ENCODE data around the gene ZNRF2.
"Not testable (repeated sequence)": the region's sequence is repeated elsewhere in the genome, so short reads cannot be mapped to it uniquely, and the experiment has no call there.

ZNRF2 gene

DNA sequence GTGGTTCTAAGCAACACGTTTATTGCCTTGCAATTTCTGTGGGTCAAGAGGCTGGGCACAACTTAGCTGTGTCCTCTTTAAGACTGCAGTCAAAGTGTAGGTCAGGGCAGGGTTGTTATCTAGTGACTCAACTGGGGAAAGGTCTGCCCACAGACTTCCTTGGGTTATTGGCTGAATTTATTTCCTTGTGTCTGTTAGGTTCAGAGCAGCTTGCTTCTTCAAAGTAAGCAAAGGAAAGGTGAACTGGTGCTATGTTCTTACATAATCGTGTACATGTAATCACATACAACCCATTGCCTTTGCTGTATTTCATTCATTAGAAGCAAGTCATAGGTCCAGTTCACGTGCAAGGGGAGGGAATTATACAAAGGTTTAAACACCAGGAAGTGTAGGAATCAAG lies 5.9 kb downstream of the ZNRF2 start:
- not testable (repeated sequence) for DNase-seq (ENCODE audit: low read depth)

- not testable (repeated sequence) for DNase-seq (ENCODE audit: low read depth)
Measured at GRCh38 chr7:30292416-30293038, 8.1 kb downstream of the ZNRF2 start.

DNA sequence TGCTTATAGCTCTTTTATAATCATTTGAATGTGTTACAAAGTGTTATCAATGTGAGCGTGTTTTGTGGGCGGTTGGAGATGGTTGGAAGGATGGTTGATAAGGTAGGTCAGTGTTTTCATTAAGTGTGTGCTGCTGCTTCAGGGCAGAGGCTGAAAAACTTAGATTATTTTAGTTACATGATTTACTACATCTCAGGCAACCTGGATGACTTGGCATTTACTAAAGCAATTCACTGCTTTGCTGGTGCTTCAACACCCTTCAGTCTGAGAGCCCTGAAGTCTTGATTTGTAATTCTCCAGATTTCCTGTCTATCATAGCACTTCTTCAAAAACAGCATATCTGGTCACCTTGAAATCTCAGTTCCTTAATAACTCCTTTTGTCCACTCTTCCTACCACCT lies 11.9 kb downstream of the ZNRF2 start:
- DNase-seq (ENCODE audit: low read depth) = not testable (repeated sequence)

DNA sequence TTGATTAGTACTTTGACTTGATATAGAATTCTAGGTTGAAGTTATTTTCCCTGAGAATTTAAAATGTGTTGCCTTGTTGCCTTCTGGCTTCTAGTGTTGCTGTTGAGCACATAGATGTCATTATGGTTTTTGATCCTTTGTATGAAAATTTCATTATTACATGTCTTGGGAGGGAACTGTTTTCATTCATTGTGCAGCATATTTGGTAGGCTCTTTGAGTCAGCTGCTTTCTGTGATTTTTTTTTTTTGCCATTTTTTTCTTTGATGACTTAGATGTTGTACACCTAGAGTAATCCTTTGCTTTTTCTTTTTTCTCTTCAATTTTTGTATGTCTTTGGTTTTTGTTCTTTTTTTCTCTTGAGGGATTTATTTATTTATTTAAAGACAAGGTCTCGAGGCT lies 13.1 kb downstream of the ZNRF2 start:
- not testable (repeated sequence) for DNase-seq (ENCODE audit: low read depth)

DNA sequence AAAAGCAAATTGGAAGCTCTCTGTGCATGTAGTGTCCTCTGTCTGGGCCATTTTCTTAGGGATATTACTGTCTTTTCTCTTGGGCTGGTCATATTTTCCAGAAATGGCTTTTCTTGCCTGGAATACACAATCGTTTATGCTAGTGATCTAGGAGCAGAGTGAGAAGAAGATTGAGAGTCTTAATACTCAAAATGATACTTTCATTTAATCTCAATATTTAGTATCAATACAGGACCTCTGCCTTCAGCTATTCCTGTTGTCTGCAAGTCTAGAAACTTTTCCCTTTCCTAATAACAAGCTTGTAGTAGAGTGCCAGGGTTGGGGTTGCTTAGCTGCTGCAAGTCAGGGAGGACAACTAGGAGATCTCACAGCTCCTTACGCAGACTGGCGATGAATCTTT lies 14.0 kb downstream of the ZNRF2 start:
- not testable (repeated sequence) for DNase-seq (ENCODE audit: low read depth)

- no peak for DNase-seq (ENCODE audit: low read depth)
Measured at GRCh38 chr7:30301751-30302150, 17.4 kb downstream of the ZNRF2 start.

- DNase-seq (ENCODE audit: low read depth) = no peak
Measured at GRCh38 chr7:30302656-30303311, 18.4 kb downstream of the ZNRF2 start.

DNA sequence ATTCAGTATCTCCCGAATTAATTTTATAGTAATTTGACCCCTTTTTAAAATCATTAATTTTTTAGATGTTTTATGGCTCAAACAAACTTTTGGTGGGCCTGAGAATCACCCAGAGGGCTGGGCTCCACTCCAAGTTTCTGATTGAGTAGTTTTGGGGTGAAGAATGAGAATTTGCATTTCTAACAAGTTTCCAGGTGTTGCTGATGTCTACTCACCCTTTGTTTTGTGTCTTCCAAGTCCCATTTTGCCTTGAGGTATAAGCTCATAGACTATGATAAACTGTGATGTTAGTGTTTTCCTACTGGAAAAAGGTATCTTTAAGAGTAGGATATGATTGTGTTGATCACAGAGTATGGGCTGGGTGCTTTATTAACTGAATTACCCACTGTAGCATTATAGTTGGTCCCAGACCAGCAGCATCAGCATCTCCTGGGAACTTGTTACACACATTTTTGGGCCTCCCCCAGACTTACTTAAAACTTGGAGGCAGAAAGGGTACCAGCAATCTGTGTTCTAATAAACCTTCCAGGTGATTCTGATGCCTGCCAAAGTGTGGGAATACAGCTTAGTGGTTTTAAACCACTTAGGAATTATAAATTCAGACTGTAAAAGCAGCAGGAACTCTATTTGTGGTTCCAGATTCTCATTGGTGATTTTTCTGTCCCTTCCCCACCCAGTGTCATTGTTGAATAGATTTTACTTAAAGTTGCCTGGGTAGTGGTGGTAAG lies 19.1 kb downstream of the ZNRF2 start:
- DNase-seq (ENCODE audit: low read depth) = no peak

DNA sequence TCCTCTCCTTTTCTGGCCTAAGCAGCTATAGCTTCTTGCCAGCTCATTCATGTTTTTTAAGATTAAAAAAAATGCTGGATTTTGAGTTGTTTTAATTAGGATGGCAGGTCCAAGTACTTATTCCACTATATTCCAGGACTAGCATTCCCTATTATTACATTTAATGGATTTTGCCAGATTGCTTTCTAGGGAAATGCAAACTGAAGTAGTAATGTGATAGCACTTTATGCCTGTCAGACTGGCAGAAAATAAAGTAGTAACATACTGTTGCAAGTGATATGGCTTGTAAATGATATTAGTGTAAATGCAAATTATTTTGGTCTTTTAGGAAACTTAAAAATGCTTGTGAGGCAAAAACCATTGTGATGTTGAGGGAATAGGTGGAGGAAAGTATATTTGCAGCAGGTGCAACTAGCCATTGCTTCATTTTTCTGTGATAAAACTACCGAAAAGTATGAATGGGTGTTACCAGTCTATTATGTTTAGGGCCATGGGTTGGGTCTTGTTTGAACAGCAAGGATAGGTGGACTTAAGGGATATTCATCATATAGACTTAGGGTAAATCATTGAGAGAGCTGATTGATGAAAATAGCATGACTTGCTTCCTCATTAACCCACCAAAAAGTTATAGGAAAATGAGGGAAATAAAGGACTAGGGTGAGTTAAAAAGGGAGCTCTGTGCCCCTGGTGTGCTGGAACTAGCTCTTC lies 19.9 kb downstream of the ZNRF2 start:
- no peak for DNase-seq (ENCODE audit: low read depth)

DNA sequence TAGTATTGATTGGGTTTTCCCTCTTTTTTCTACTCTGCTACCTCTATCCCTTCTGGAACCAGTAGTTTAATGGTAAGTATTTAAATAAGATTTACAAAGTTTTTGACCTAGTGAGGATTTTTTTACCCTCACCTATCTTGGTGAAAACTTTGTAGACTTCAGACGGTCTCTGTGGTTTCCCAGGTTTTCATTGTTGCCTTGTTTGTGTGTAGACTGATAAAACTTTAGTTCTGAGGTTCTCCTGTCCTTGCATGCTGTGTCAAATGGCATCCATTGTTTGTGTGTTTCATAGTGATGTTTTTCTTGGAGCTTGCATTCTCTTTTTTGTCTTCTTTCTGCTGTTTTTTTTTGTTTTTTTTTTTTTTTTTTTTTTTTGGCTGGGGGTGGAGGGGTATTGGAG lies 22.6 kb downstream of the ZNRF2 start:
- no peak for DNase-seq (ENCODE audit: low read depth)

DNA sequence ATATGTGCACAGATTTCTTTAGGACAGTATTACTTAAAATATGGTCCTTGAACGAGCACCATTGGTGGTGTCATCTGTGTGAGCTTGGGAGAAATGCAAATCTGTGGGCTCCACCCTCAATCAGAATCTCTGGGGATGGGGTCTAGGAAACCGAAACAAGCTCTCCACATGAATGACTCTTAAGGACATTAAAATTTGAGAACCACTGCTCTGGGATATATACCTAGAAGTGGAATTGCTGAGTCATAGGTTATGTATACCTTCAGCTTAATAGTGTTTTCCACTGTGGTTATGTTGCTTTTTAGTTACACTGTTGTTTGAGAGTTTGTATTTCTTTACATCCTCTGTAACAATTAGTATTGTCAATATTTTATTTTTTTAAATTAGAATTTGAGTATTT lies 24.0 kb downstream of the ZNRF2 start:
- no peak for DNase-seq (ENCODE audit: low read depth)

DNA sequence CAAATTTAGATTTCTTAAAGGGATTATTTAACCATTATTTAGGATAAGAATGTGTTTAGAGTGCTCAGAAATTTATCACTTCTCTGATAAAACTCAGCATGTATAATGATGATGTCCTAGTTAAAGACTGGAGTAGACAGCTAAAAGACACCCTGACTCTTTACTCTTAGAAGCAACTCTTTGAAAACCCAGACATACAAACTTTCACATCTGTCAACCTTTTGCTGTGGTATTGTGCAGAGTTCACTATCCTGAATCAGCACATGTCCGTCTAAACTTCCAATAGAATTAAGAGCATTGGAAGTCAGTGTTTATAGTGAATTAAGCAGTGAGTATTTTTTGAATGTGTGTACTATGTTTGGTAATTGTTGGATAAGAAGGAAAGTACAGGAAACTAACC lies 24.9 kb downstream of the ZNRF2 start:
- no peak for DNase-seq (ENCODE audit: low read depth)

DNA sequence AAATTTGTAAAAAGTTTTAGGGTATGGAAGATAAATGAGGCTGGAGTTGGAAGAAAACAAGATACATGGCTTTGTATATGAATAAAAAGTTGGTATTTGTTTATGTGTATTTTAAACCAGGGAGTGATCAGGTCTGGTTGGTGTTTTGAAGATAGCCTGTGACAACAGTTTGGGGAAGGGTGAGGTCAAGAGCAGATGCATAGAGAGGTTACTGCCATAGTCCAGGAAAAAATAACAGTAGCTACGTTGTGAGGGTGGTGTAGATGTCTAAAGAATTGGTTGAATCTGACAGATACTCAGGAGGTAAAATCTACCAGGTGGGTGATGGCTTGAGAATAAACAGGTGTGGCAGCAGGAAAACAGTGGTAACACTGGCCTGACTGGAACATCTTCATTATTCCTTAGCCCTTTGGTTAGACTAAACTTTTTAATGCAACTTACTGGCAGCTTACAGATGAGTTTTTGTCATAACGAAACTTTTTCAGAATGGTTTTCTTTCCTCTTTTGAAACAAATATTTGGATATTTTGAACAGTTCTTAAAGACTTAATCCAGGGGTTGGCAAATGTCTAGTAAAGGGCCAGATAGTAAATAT lies 25.5 kb downstream of the ZNRF2 start:
- no peak for DNase-seq (ENCODE audit: low read depth)

DNA sequence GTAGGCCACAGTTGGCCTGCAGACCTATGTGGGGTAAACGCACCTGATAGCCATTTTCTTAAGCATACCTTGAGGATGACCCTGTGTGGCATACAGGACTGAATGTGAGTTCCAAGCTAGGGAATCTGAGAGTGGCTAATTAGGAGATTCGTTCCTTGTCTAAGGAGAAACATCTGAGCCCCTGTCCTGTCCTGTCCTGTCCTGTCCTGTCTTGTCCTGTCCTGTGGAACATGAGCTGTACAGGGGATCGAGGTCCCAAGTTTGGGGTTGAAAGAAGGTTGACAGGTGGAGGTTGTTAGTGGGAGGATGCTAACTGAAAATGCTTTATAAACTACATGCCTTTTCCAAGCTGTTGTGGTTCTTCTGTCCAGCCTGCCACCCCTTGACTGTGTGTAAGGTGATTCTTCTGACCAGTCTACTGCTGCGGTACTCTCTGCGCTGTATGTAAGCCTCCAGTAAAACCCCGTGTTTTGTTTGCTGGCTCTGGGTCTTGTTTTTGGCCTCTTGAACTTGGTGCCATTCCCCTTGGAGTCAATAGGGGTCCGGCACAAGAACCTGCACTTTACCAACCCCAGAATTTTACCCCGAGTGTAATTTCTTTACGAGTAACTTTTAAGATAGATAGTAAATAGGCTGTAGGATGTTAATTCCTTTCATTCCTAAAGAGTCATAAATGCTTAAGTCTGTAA lies 26.4 kb downstream of the ZNRF2 start:
- no peak for DNase-seq (ENCODE audit: low read depth)

- no peak for DNase-seq (ENCODE audit: low read depth)
Measured at GRCh38 chr7:30312178-30312577, 27.8 kb downstream of the ZNRF2 start.

DNA sequence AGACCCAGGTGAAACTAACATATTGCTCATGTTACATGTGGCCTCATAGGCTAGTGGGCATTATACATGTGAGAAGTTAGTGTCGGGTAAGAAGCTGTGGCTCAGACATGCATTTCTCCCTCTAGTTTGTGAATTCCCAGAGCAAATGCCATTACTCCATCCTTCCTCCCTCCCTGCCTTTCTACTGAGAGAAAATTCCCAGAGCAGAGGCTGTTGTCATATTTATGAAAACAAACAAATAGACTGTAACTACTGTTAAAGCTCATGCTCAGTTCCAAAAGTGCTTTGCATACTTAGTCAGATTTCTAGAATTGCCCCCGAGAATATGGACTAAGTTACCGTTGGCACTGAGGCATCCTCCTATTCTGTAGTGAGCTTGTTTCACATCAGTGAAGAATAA lies 29.0 kb downstream of the ZNRF2 start:
- DNase-seq (ENCODE audit: low read depth) = no peak

GRCh38 chr7:30313793-30314192 lies 29.4 kb downstream of the ZNRF2 start:
- DNase-seq (ENCODE audit: low read depth) = no peak

DNA sequence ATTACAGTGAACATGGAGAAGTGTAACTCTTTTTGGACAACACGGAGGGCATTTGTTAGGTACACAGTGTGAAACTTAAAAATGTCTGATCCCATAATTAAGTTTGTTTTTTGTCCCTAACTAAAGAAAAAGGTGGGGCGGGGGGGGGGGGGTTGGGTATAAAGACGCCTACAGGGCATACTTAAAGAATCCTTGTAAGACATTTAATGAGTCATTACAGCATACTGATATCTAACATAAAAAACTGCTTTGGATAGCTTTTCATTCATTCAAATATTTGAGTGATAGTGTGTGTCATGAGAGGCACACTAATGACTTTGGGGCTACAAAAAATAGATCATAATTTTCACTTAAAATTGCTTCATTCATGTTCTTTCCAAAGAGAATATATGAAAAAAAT lies 31.2 kb downstream of the ZNRF2 start:
- no peak for DNase-seq (ENCODE audit: low read depth)

- no peak for DNase-seq (ENCODE audit: low read depth)
Measured at GRCh38 chr7:30320392-30320791, 36.0 kb downstream of the ZNRF2 start.

DNA sequence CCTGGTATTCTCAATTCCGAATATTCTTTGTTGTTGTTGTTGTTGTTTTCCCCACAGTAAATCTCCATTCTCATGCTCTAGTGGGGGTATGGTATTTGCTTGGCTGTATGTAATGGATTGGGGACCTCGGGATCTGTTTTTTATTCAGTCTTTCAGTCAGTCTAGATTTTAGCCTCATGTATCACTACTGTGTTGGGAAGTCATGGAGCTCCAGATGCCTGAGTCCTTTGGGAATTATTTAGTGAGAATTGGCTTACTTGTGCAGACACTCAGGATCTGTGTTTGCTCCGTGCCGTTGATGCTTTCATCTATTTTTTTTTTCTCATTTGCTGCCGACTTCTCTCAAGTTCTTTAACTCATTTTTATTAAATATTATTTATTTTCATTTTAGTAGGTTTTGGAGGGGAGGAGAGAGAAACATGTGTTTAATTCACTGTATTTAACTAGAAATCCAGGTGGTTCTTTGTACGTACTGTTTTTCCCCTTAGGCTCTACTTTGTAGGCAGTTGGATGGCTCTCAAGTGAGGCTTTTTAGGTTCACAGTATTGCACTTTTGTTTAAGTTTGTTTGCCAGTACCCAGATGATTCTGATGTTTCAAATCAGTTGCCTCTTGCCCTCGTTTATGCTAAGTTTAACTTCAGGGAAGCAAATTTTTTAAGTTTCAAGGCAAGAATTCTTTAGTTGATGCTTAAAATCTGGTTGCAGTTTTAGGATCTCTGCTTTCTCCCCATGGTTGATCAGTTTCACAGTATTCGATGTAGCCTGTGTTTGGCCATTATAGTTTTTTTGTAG lies 36.9 kb downstream of the ZNRF2 start:
- DNase-seq (ENCODE audit: low read depth) = no peak

DNA sequence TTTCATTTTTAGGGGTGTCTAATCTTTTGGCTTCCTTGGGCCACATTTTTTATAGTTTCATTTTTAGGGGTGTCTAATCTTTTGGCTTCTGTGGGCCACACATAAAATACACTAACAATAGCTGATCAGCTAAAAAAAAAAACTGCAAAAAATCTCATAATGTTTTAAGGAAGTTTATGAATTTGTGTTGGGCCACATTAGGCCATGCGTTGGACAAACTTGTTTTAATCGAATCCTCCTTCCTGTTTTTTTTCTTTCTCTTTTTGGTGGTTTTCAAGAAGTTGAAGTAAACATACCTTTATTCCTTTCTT lies 37.4 kb downstream of the ZNRF2 start:
- DNase-seq (ENCODE audit: low read depth) = no peak
